Thymus (tissue), 11 donors: ENCODE measurements around the gene PKD1. TPM values are rescaled to one million over a fixed set of nuclear protein-coding genes. Genes with fewer than 3 reads are reported as not detected.
"Not testable (repeated sequence)": the region's sequence is repeated elsewhere in the genome, so short reads cannot be mapped to it uniquely, and the experiment has no call there.

Source experiments
- DNase-seq, 9 donors: peaks; one replicate each; pipeline ENCODE4 v3.0.0-alpha.2; 2013; ENCODE audit warnings: low spot score in 9 of 9, low read depth in 6 of 9, missing footprints in 1 of 9
- H3K27ac ChIP-seq, 2 donors: one replicate each; pipeline ENCODE4 v1.5.1; 2013; ENCODE audit warnings: control low read depth in 1 of 2, low read depth in 1 of 2, low read length in 1 of 2, mild to moderate bottlenecking in 1 of 2, moderate library complexity in 1 of 2
- H3K27me3 ChIP-seq, 2 donors: one replicate each; pipeline ENCODE4 v1.5.1; 2013; ENCODE audit warnings: low read length in 1 of 2; ENCODE audit not compliant: control insufficient read depth in 2 of 2, insufficient read depth in 1 of 2
- H3K36me3 ChIP-seq, 2 donors: one replicate each; pipeline ENCODE4 v1.5.1; 2013; ENCODE audit warnings: low read length in 1 of 2, mild to moderate bottlenecking in 1 of 2, moderate library complexity in 1 of 2; ENCODE audit not compliant: control insufficient read depth in 2 of 2, insufficient read depth in 2 of 2
- H3K4me1 ChIP-seq, 2 donors: one replicate each; pipeline ENCODE4 v1.5.1; 2013; ENCODE audit warnings: low read length in 2 of 2; ENCODE audit not compliant: control insufficient read depth in 2 of 2, insufficient read depth in 2 of 2
- H3K4me3 ChIP-seq, 2 donors: one replicate each; pipeline ENCODE4 v1.5.1; 2013; ENCODE audit warnings: low read length in 2 of 2, control low read depth in 1 of 2, mild to moderate bottlenecking in 1 of 2
- H3K9me3 ChIP-seq, 2 donors: one replicate each; pipeline ENCODE4 v1.5.1; 2013; ENCODE audit warnings: low read length in 1 of 2, mild to moderate bottlenecking in 1 of 2; ENCODE audit not compliant: control insufficient read depth in 2 of 2, insufficient read depth in 1 of 2
- WGBS: extraction: QIAGEN DNeasy Blood & Tissue Kit; methylation state at CpG from one replicate; pipeline ENCODE4 v1.1.7; 2013; 5-methylcytosine and 5-hydroxymethylcytosine counted together
- polyA plus RNA-seq: library from polyadenylated mRNA; stranded (reverse); fragments of 200-250 nt; gene quantifications from one replicate; pipeline ENCODE4 v1.2.3, GENCODE V29; 2013
- total RNA-seq: library from RNA; stranded (reverse); fragments of 120-200 nt; gene quantifications from one replicate; pipeline ENCODE4 v1.2.4, GENCODE V29; 2013
- donor health status: healthy.

Gene PKD1
- total and polyA plus RNA-seq, 2 donors: 13.4 to 35.3 TPM

GRCh38 chr16:2108446-2109270 lies 27.0 kb downstream of the PKD1 start:
- whole genome bisulfite sequencing: 98% methylated on average over 73 of the region's 73 CpGs
- not testable (repeated sequence) for DNase-seq, H3K27me3 ChIP-seq, H3K4me1 ChIP-seq, H3K9me3 ChIP-seq, H3K27ac ChIP-seq, H3K4me3 ChIP-seq
- H3K36me3 ChIP-seq: peaks cover 9 to 62% of the 10 kb centered on the region in 2 donors

- not testable (repeated sequence) for H3K27ac ChIP-seq, H3K4me3 ChIP-seq, H3K27me3 ChIP-seq, H3K4me1 ChIP-seq, H3K9me3 ChIP-seq, DNase-seq
- peaks cover 11 to 70% of the 10 kb centered on the region in 2 donors for H3K36me3 ChIP-seq
- WGBS: 98% methylated on average over 23 of the region's 23 CpGs
These were observed 27.9 kb downstream of the PKD1 start for GRCh38 chr16:2107791-2108125.

GRCh38 chr16:2107121-2107790 lies 28.4 kb downstream of the PKD1 start:
- not testable (repeated sequence) for H3K4me1 ChIP-seq, DNase-seq, H3K9me3 ChIP-seq, H3K4me3 ChIP-seq, H3K27ac ChIP-seq, H3K27me3 ChIP-seq
- H3K36me3 ChIP-seq: peaks cover 15 to 71% of the 10 kb centered on the region in 2 donors
- 96% methylated on average over 17 of the region's 17 CpGs for WGBS

- not testable (repeated sequence) for H3K27ac ChIP-seq, H3K27me3 ChIP-seq, H3K4me3 ChIP-seq, DNase-seq, H3K9me3 ChIP-seq, H3K4me1 ChIP-seq
- 96% methylated on average over 38 of the region's 38 CpGs for WGBS
- peaks cover 15 to 63% of the 10 kb centered on the region in 2 donors for H3K36me3 ChIP-seq
These were observed 29.5 kb downstream of the PKD1 start for GRCh38 chr16:2106211-2106610.

- not testable (repeated sequence) for H3K4me3 ChIP-seq
These were observed 29.9 kb downstream of the PKD1 start for GRCh38 chr16:2105769-2106168.

GRCh38 chr16:2105291-2105690 lies 30.4 kb downstream of the PKD1 start:
- H3K4me3 ChIP-seq, DNase-seq, H3K27ac ChIP-seq, H3K9me3 ChIP-seq, H3K27me3 ChIP-seq, H3K4me1 ChIP-seq: not testable (repeated sequence)
- WGBS: 96% methylated on average over 20 of the region's 21 CpGs
- H3K36me3 ChIP-seq: peaks cover 12 to 56% of the 10 kb centered on the region in 2 donors

More at GRCh38 chr16:2105769-2106168, 29.9 kb downstream of the PKD1 start:
- not testable (repeated sequence) for H3K4me1 ChIP-seq, H3K27ac ChIP-seq, H3K27me3 ChIP-seq, DNase-seq, H3K9me3 ChIP-seq
- H3K36me3 ChIP-seq: peaks cover 13 to 59% of the 10 kb centered on the region in 2 donors
- WGBS: 92% methylated on average over 17 of the region's 22 CpGs

- 97% methylated on average over 17 of the region's 20 CpGs for WGBS
These were observed 31.2 kb downstream of the PKD1 start for GRCh38 chr16:2104464-2104863.

GRCh38 chr16:2102471-2102870 lies 33.2 kb downstream of the PKD1 start:
- Histone ChIP-seq H3K36me3 (peaks cover 13 to 47% of the 10 kb centered on the region in 2 donors), H3K27me3 (no peaks in the 10 kb centered on the region), H3K9me3 (no peaks in the 10 kb centered on the region), H3K4me1 (no peaks in the 10 kb centered on the region), H3K27ac (no peak overlapping the region), H3K4me3 (no peak overlapping the region)
- 95% methylated on average over 19 of the region's 19 CpGs for WGBS
- DNase-seq: no peak

More at GRCh38 chr16:2104464-2104863, 31.2 kb downstream of the PKD1 start:
- not testable (repeated sequence) for H3K9me3 ChIP-seq, H3K27ac ChIP-seq, H3K27me3 ChIP-seq, H3K4me3 ChIP-seq, DNase-seq, H3K4me1 ChIP-seq
- H3K36me3 ChIP-seq: peaks cover 13 to 58% of the 10 kb centered on the region in 2 donors

- H3K27me3 ChIP-seq, DNase-seq, H3K4me3 ChIP-seq, H3K9me3 ChIP-seq, H3K27ac ChIP-seq, H3K4me1 ChIP-seq: not testable (repeated sequence)
- WGBS: 98% methylated on average over 12 of the region's 16 CpGs
- peaks cover 18 to 50% of the 10 kb centered on the region in 2 donors for H3K36me3 ChIP-seq
These were observed 34.1 kb downstream of the PKD1 start for GRCh38 chr16:2101581-2101980.
